IMR-90 (cell line): ENCODE results near the gene AFTPH. TPM values are rescaled to one million over a fixed set of nuclear protein-coding genes. Genes with fewer than 3 reads are reported as not detected.

Source experiments
- ATAC-seq: fragments of 200-7000 bp; cut with Tn5 transposase; 2 replicates; pipeline ENCODE4 v1.9.1; 2020; ENCODE audit warnings: low read depth, mild to moderate bottlenecking, moderate library complexity
- BruUV-seq: library from RNA; stranded (reverse); fragments of 400-500 nt; replicated peaks from 2 replicates; lab custom pipeline; 2021; lab: Mats Ljungman, UMichigan
- CTCF ChIA-PET: fragments of 300-600 bp; formaldehyde crosslinking; extraction: SDS; loops from one replicate; lab custom pipeline; 2021; ENCODE audit warnings: antibody characterized with exemption; lab: Yijun Ruan, JAX
- POLR2A ChIA-PET: fragments of 300-600 bp; sonication (Branson Sonifier 250); formaldehyde crosslinking; loops from one replicate; lab custom pipeline; 2022; ENCODE audit warnings: antibody characterized with exemption; ENCODE audit not compliant: unreplicated experiment; lab: Charles Lee
- DNase-seq: peaks from one replicate; pipeline ENCODE4 v3.0.0; 2013
- H2AFZ ChIP-seq: replicated peaks from 2 replicates; pipeline ENCODE3; 2013; ENCODE audit warnings: low read length, mild to moderate bottlenecking; ENCODE audit not compliant: poor library complexity
- H2AK5ac ChIP-seq: 2 replicates; pipeline ENCODE4 v1.6.1; 2013; ENCODE audit warnings: low read depth, low read length, inconsistent platforms
- H2AK9ac ChIP-seq: replicated peaks from 2 replicates; pipeline ENCODE3; 2013; ENCODE audit warnings: mild to moderate bottlenecking, low read depth, low read length, moderate library complexity; ENCODE audit not compliant: poor library complexity
- H2BK120ac ChIP-seq: 2 replicates; pipeline ENCODE4 v1.6.1; 2013; ENCODE audit warnings: low read depth, low read length, inconsistent platforms
- H2BK15ac ChIP-seq: 3 replicates; pipeline ENCODE4 v1.6.1; 2013; ENCODE audit warnings: low read depth, low read length, inconsistent platforms
- H2BK20ac ChIP-seq: 2 replicates; pipeline ENCODE4 v1.6.1; 2013; ENCODE audit warnings: low read depth, mild to moderate bottlenecking, inconsistent platforms, low read length, moderate library complexity
- H2BK5ac ChIP-seq: 2 replicates; pipeline ENCODE4 v1.6.1; 2013; ENCODE audit warnings: mild to moderate bottlenecking, low read depth, low read length, inconsistent platforms; ENCODE audit not compliant: poor library complexity, severe bottlenecking
- H3K14ac ChIP-seq: replicated peaks from 2 replicates; pipeline ENCODE4 v1.6.1; 2013; ENCODE audit warnings: low read depth, low read length, inconsistent platforms
- H3K18ac ChIP-seq: 2 replicates; pipeline ENCODE4 v1.6.1; 2013; ENCODE audit warnings: low read depth, low read length, control low read depth
- H3K23ac ChIP-seq: 2 replicates; pipeline ENCODE4 v1.6.1; 2013; ENCODE audit warnings: low read depth, low read length, inconsistent platforms
- H3K27ac ChIP-seq: 2 replicates; pipeline ENCODE4 v1.5.1; 2013; ENCODE audit warnings: mild to moderate bottlenecking, control low read depth, low read length; ENCODE audit not compliant: insufficient read depth
- H3K27me3 ChIP-seq: 2 replicates; pipeline ENCODE4 v1.6.1; 2013; ENCODE audit warnings: low read length; ENCODE audit not compliant: control insufficient read depth, insufficient read depth
- H3K36me3 ChIP-seq: 2 replicates; pipeline ENCODE4 v1.6.1; 2013; ENCODE audit warnings: low read length, mixed read lengths; ENCODE audit not compliant: control insufficient read depth, insufficient read depth
- H3K4ac ChIP-seq: 2 replicates; pipeline ENCODE4 v1.6.1; 2013; ENCODE audit warnings: low read depth, low read length, inconsistent platforms
- H3K4me1 ChIP-seq: 2 replicates; pipeline ENCODE4 v1.6.1; 2013; ENCODE audit warnings: low read length, mixed read lengths; ENCODE audit not compliant: control insufficient read depth, insufficient read depth
- H3K4me2 ChIP-seq: 2 replicates; pipeline ENCODE4 v1.6.1; 2013; ENCODE audit warnings: low read depth, mild to moderate bottlenecking, control low read depth, low read length, moderate library complexity
- H3K4me3 ChIP-seq: 2 replicates; pipeline ENCODE4 v1.5.1; 2013; ENCODE audit warnings: low read depth, mild to moderate bottlenecking, control low read depth, low read length, moderate library complexity; ENCODE audit not compliant: insufficient read depth
- H3K56ac ChIP-seq: 2 replicates; pipeline ENCODE4 v1.6.1; 2013; ENCODE audit warnings: low read length, inconsistent platforms; ENCODE audit not compliant: insufficient read depth; ENCODE audit errors: extremely low read depth
- H3K79me1 ChIP-seq, 2 experiments: 2 replicates each; pipeline ENCODE4 v1.6.1; 2013; ENCODE audit warnings: low read length in 2 of 2, inconsistent platforms in 1 of 2, low read depth in 1 of 2
- H3K9ac ChIP-seq: 2 replicates; pipeline ENCODE4 v1.6.1; 2013; ENCODE audit warnings: low read depth, low read length, control low read depth
- H3K9me1 ChIP-seq: 2 replicates; pipeline ENCODE4 v1.6.1; 2013; ENCODE audit warnings: low read length, inconsistent platforms; ENCODE audit not compliant: insufficient read depth
- H3K9me3 ChIP-seq: 2 replicates; pipeline ENCODE4 v1.6.1; 2013; ENCODE audit warnings: low read length; ENCODE audit not compliant: control insufficient read depth, insufficient read depth
- H4K20me1 ChIP-seq: 2 replicates; pipeline ENCODE4 v1.6.1; 2013; ENCODE audit warnings: low read length, inconsistent platforms; ENCODE audit not compliant: insufficient read depth
- H4K5ac ChIP-seq: 2 replicates; pipeline ENCODE4 v1.6.1; 2013; ENCODE audit warnings: mild to moderate bottlenecking, low read depth, low read length, control low read depth
- H4K8ac ChIP-seq, 2 experiments: 2 replicates each; pipeline ENCODE4 v1.6.1; 2013; ENCODE audit warnings: low read depth in 2 of 2, low read length in 2 of 2, control low read depth in 1 of 2, inconsistent platforms in 1 of 2
- H4K91ac ChIP-seq: 2 replicates; pipeline ENCODE4 v1.6.1; 2013; ENCODE audit warnings: low read depth, low read length, inconsistent platforms; ENCODE audit not compliant: insufficient read depth
- BHLHE40 ChIP-seq: fragments of 150-350 bp; IDR thresholded peaks from 2 replicates; pipeline ENCODE4 v1.6.1; 2016; ENCODE audit warnings: mild to moderate bottlenecking, low read depth, low read length
- CEBPB ChIP-seq: IDR thresholded peaks from 2 replicates; pipeline ENCODE4 v1.6.1; 2012; ENCODE audit warnings: low read depth, low read length, improper control_type of control experiment
- CHD1 ChIP-seq: IDR thresholded peaks from 2 replicates; pipeline ENCODE4 v1.6.1; 2012; ENCODE audit warnings: low read depth, low read length, improper control_type of control experiment
- CTCF ChIP-seq: conservative IDR thresholded peaks from 2 replicates; pipeline ENCODE4 v1.5.1; 2012; ENCODE audit warnings: mild to moderate bottlenecking, low read depth, low read length, improper control_type of control experiment
- ELK1 ChIP-seq: fragments of 150-350 bp; IDR thresholded peaks from 2 replicates; pipeline ENCODE4 v1.6.1; 2016; ENCODE audit warnings: low read depth, mild to moderate bottlenecking, low read length, moderate library complexity, borderline replicate concordance
- FOS ChIP-seq: fragments of 150-350 bp; IDR thresholded peaks from 2 replicates; pipeline ENCODE4 v1.6.1; 2016; ENCODE audit warnings: low read depth, low read length
- MAFK ChIP-seq: IDR thresholded peaks from 2 replicates; pipeline ENCODE4 v1.6.1; 2012; ENCODE audit warnings: low read depth, low read length, improper control_type of control experiment
- MAZ ChIP-seq: IDR thresholded peaks from 2 replicates; pipeline ENCODE4 v1.6.1; 2012; ENCODE audit warnings: low read depth, mild to moderate bottlenecking, low read length, improper control_type of control experiment, moderate library complexity, borderline replicate concordance
- MXI1 ChIP-seq: IDR thresholded peaks from 2 replicates; pipeline ENCODE4 v1.6.1; 2012; ENCODE audit warnings: low read depth, mild to moderate bottlenecking, low read length, moderate library complexity, borderline replicate concordance
- NFE2L2 ChIP-seq: fragments of 150-350 bp; IDR thresholded peaks from 2 replicates; pipeline ENCODE4 v1.6.1; 2016; ENCODE audit warnings: low read depth, mild to moderate bottlenecking, low read length
- POLR2A ChIP-seq: IDR thresholded peaks from 2 replicates; pipeline ENCODE4 v1.6.1; 2012; ENCODE audit warnings: mild to moderate bottlenecking, low read depth, low read length
- RAD21 ChIP-seq: IDR thresholded peaks from 2 replicates; pipeline ENCODE4 v1.6.1; 2012; ENCODE audit warnings: low read length, improper control_type of control experiment
- RCOR1 ChIP-seq: IDR thresholded peaks from 2 replicates; pipeline ENCODE4 v1.6.1; 2012; ENCODE audit warnings: mild to moderate bottlenecking, low read length, improper control_type of control experiment; ENCODE audit not compliant: insufficient replicate concordance
- RFX5 ChIP-seq: IDR thresholded peaks from 2 replicates; pipeline ENCODE4 v1.8.0; 2012; ENCODE audit warnings: low read depth, mild to moderate bottlenecking, low read length, moderate library complexity
- SMC3 ChIP-seq: fragments of 150-350 bp; IDR thresholded peaks from 2 replicates; pipeline ENCODE4 v1.6.1; 2016; ENCODE audit warnings: low read depth, mild to moderate bottlenecking, antibody characterized with exemption, low read length, moderate library complexity
- WGBS, 2 experiments: methylation state at CpG; one replicate each; pipeline versions ENCODE4 v1.1.5 to v1.1.7; 2013; ENCODE audit warnings: missing lambda C conversion rate in 2 of 2; ENCODE audit not compliant: insufficient read length in 1 of 2; ENCODE audit errors: extremely low coverage in 2 of 2; 5-methylcytosine and 5-hydroxymethylcytosine counted together
- dilution Hi-C: fragments of 300-500 bp; cut with HindIII; formaldehyde crosslinking; loops from one replicate; pipeline ENCODE4 v1.14.3; 2018; ENCODE audit warnings: low sequenced_read_pairs; ENCODE audit not compliant: unreplicated experiment
- in situ Hi-C: fragments of 300-500 bp; cut with MboI; formaldehyde crosslinking; loops from 3 replicates; pipeline ENCODE4 v1.14.3; 2019; ENCODE audit warnings: low sequenced_read_pairs, inconsistent platforms, mixed read lengths
- intact Hi-C: fragments of 100-400 bp; cut with micrococcal nuclease; formaldehyde crosslinking; loops from 2 replicates; pipeline ENCODE4 v1.10.0; 2022
- polyA plus RNA-seq, 3 experiments: library from polyadenylated mRNA; depleted of rRNA; stranded (reverse); fragments of >200 nt; gene quantifications; 2 replicates each; pipeline ENCODE4 v1.2.3, GENCODE V29; 2012; ENCODE audit warnings: low replicate concordance in 1 of 3
- total RNA-seq: library from RNA; depleted of rRNA; stranded (reverse); fragments of >200 nt; gene quantifications from 2 replicates; pipeline ENCODE4 v1.2.3, GENCODE V29; 2012
- TF ChIP-seq, protein P1 (sequence below): fragments of 150-350 bp; IDR thresholded peaks from 2 replicates; pipeline ENCODE4 v1.6.1; 2017; ENCODE audit warnings: mild to moderate bottlenecking, antibody characterized with exemption, low read length, low read depth

The AFTPH gene
- total and polyA plus RNA-seq, 2 of the 4 experiments (the other 2 are of a cell fraction), result 9.4 to 19.9 TPM

GRCh38 chr2:64582774-64583340, 58.7 kb downstream of the AFTPH start:
- H3K27me3 ChIP-seq, result no peaks in the 10 kb centered on the region
- no peak overlapping the region for H3K56ac ChIP-seq
- TF ChIP-seq BHLHE40 (no peak), CEBPB (no peak), SMC3 (no peak), RFX5 (no peak), FOS (no peak), ELK1 (no peak), MAFK (no peak), NFE2L2 (no peak), MXI1 (no peak), MAZ (no peak), RCOR1 (no peak), CHD1 (no peak), POLR2A (no peak), CTCF (no peak), RAD21 (no peak)
- TF ChIP-seq, protein P1, sequence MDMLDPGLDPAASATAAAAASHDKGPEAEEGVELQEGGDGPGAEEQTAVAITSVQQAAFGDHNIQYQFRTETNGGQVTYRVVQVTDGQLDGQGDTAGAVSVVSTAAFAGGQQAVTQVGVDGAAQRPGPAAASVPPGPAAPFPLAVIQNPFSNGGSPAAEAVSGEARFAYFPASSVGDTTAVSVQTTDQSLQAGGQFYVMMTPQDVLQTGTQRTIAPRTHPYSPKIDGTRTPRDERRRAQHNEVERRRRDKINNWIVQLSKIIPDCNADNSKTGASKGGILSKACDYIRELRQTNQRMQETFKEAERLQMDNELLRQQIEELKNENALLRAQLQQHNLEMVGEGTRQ, result no peak
- H2BK120ac ChIP-seq, result no peak overlapping the region
- no peak overlapping the region for H3K4me3 ChIP-seq
- no peak overlapping the region for H2AK5ac ChIP-seq
- H3K4me1 ChIP-seq, result no peaks in the 10 kb centered on the region
- in situ Hi-C loops (no loop called here), dilution Hi-C loops (no loop called here), intact Hi-C loops (no loop called here)
- DNase-seq (no peak), ATAC-seq (no peak)
- H3K14ac ChIP-seq, result no peak overlapping the region
- H3K4me2 ChIP-seq, result no peak overlapping the region
- no peak overlapping the region for H3K4ac ChIP-seq
- H2BK5ac ChIP-seq, result no peak overlapping the region
- ChIA-PET POLR2A (no interaction called here), CTCF (interaction anchor here (1.0 kb wide), 1 partner anchor 10 kb away, joined by 3 read pairs; no protein-coding TSS in a partner anchor)
- H3K18ac ChIP-seq, result no peak overlapping the region
- H2BK15ac ChIP-seq, result no peak overlapping the region
- H2BK20ac ChIP-seq, result no peak overlapping the region
- H3K9ac ChIP-seq, result no peak overlapping the region
- no peaks in the 10 kb centered on the region for H3K9me1 ChIP-seq
- no peaks in the 10 kb centered on the region; a peak in 1 of 4 replicates for H3K79me1 ChIP-seq
- BruUV-seq, result no TSS peak
- H3K27ac ChIP-seq, result no peak overlapping the region
- no peak overlapping the region for H2AK9ac ChIP-seq
- H2AFZ ChIP-seq, result no peak overlapping the region
- H4K20me1 ChIP-seq, result no peaks in the 10 kb centered on the region
- H3K9me3 ChIP-seq, result no peaks in the 10 kb centered on the region
- H4K91ac ChIP-seq, result no peak overlapping the region
- no CpG with 5 or more reads among the region's 5 CpGs for WGBS, 2 experiments
- H4K5ac ChIP-seq, result no peak overlapping the region
- no peak overlapping the region for H4K8ac ChIP-seq
- H3K23ac ChIP-seq, result no peak overlapping the region
- peaks cover 4% of the 10 kb centered on the region for H3K36me3 ChIP-seq
